DOHH2 (cell line): ENCODE results near the gene IGFBP1.

ENCODE experiments used
- CTCF ChIP-seq: fragments of 200-600 bp; sonication (generic); IDR thresholded peaks from one replicate; pipeline ENCODE4 v1.5.1; 2014; ENCODE audit warnings: antibody characterized with exemption, mild to moderate bottlenecking, low read depth, low read length; ENCODE audit not compliant: poor library complexity, severe bottlenecking
- EZH2phosphoT487 ChIP-seq: fragments of 200-600 bp; sonication (generic); IDR thresholded peaks from 2 replicates; pipeline ENCODE4 v1.6.1; 2017; ENCODE audit warnings: borderline replicate concordance, mild to moderate bottlenecking, antibody characterized with exemption, low read length, moderate library complexity, mixed read lengths

- no peak for TF ChIP-seq CTCF
- TF ChIP-seq EZH2phosphoT487 = no peak
Observed at GRCh38 chr7:45917064-45917463, 28.8 kb downstream of the IGFBP1 start.
